ENCODE results near the gene CDC42EP1. TPM values are rescaled to one million over a fixed set of nuclear protein-coding genes. Genes with fewer than 3 reads are reported as not detected.

CDC42EP1 gene
- total and polyA plus RNA-seq, 2 experiments from 2014 or later: 7.7 to 10.2 TPM

GRCh38 chr22:37556710-37557109 lies 3.6 kb upstream of the CDC42EP1 start:
- H2AFZ ChIP-seq: 0 out of 2 replicates have a peak overlapping the region, but pooled peaks have one; percentile 18
- ATAC-seq (peak; percentile 47), DNase-seq (ENCODE audit: low spot score) (peak; percentile 76)
- H3K9me2 ChIP-seq (ENCODE audit: insufficient read depth): no peaks in the 10 kb centered on the region
- TF ChIP-seq ZNF462 (CRISPR knock-in tag; IDR thresholded peaks at IDR 0.05) (0 out of 2 replicates have a peak, but pooled peaks have one; percentile 3), POLR2AphosphoS5 (IDR thresholded peaks at IDR 0.05; ENCODE audit: low read depth) (no peak)
- no peak overlapping the region for H3K27ac ChIP-seq (ENCODE audit: low read depth)
- H3K27me3 ChIP-seq (ENCODE audit: insufficient read depth): peaks cover 44% of the 10 kb centered on the region
- no peaks in the 10 kb centered on the region for H4K20me1 ChIP-seq (replicated peaks; ENCODE audit: insufficient read depth)
- H3K4me1 Mint-ChIP-seq: peaks cover 39% of the 10 kb centered on the region
- peaks cover 16% of the 10 kb centered on the region for H3F3A ChIP-seq (replicated peaks; ENCODE audit: low read depth)
- no peak overlapping the region for H3K27ac Mint-ChIP-seq
- H3K4me1 ChIP-seq (ENCODE audit: insufficient read depth): peaks cover 38% of the 10 kb centered on the region
- H3K79me2 ChIP-seq (replicated peaks; ENCODE audit: insufficient read depth): no peaks in the 10 kb centered on the region
- peaks cover under 1% of the 10 kb centered on the region; the same call in 1 of the 3 replicates for H3K36me3 Mint-ChIP-seq (ENCODE audit: low read depth)
- no peaks in the 10 kb centered on the region; the same call in 2 of the 3 replicates for H3K9me3 Mint-ChIP-seq
- peaks cover 43% of the 10 kb centered on the region for H3K27me3 Mint-ChIP-seq (ENCODE audit: insufficient read depth, low read depth, poor library complexity)
- peak overlapping the region; percentile 20; the same call in 1 of the 3 replicates for H3K4me3 Mint-ChIP-seq
- H3K4me3 ChIP-seq: 0 out of 2 replicates have a peak overlapping the region, but pooled peaks have one; percentile 21
- peak overlapping the region; percentile 71 for H3K4me2 ChIP-seq
- no peaks in the 10 kb centered on the region for H3K36me3 ChIP-seq (ENCODE audit: insufficient read depth)

- Mint-ChIP-seq H3K9me3 (no peaks in the 10 kb centered on the region; the same call in 1 of the 3 replicates), H3K36me3 (ENCODE audit: low read depth) (peaks cover 5% of the 10 kb centered on the region; the same call in 1 of the 3 replicates)
- TF ChIP-seq ZNF114 (CRISPR knock-in tag; IDR thresholded peaks at IDR 0.05) (no peak), CTCF (conservative IDR thresholded peaks at IDR 0.05; ENCODE audit: low read depth in 2 of 2) (no peak), REST (IDR thresholded peaks at IDR 0.05; ENCODE audit: unreplicated experiment) (no peak), STAT1 (IDR thresholded peaks at IDR 0.05; ENCODE audit: unreplicated experiment) (no peak), ETS1 (IDR thresholded peaks at IDR 0.05) (no peak)
Observed at GRCh38 chr22:37557321-37558001, 2.8 kb upstream of the CDC42EP1 start.

More at GRCh38 chr22:37557321-37558001, 2.8 kb upstream of the CDC42EP1 start:
- peaks cover 5% of the 10 kb centered on the region; the same call in 1 of the 2 replicates for H3K79me2 ChIP-seq (replicated peaks; ENCODE audit: insufficient read depth)
- no peaks in the 10 kb centered on the region for H4K20me1 ChIP-seq (replicated peaks; ENCODE audit: insufficient read depth)
- Mint-ChIP-seq H3K27me3 (ENCODE audit: insufficient read depth, low read depth, poor library complexity) (peaks cover 46% of the 10 kb centered on the region), H3K4me1 (peaks cover 40% of the 10 kb centered on the region), H3K27ac (no peak overlapping the region), H3K4me3 (no peak overlapping the region)
- H3K27me3 ChIP-seq (ENCODE audit: insufficient read depth): peaks cover 48% of the 10 kb centered on the region
- H3K4me2 ChIP-seq: peak overlapping the region; percentile 71
- no peaks in the 10 kb centered on the region for H3K9me2 ChIP-seq (ENCODE audit: insufficient read depth)
- H3K36me3 ChIP-seq (ENCODE audit: insufficient read depth): no peaks in the 10 kb centered on the region
- DNase-seq (ENCODE audit: low spot score) (no peak), ATAC-seq (no peak)
- H3K27ac ChIP-seq (ENCODE audit: low read depth): no peak overlapping the region
- no peak overlapping the region for H2AFZ ChIP-seq
- H3K4me3 ChIP-seq: no peak overlapping the region
- peaks cover 32% of the 10 kb centered on the region for H3K4me1 ChIP-seq (ENCODE audit: insufficient read depth)
- peaks cover 15% of the 10 kb centered on the region for H3F3A ChIP-seq (replicated peaks; ENCODE audit: low read depth)
